Colonic mucosa (tissue), 4 donors: ENCODE measurements around the gene EXOC4. TPM values are rescaled to one million over a fixed set of nuclear protein-coding genes. Genes with fewer than 3 reads are reported as not detected.

Experiments
- DNase-seq: peaks from one replicate; pipeline ENCODE4 v3.0.0-alpha.2; 2020
- H3K27ac ChIP-seq: fragments of 200-600 bp; one replicate; pipeline ENCODE4 v1.8.0; 2021
- H3K27me3 ChIP-seq: fragments of 200-600 bp; one replicate; pipeline ENCODE4 v1.8.0; 2021
- H3K36me3 ChIP-seq: fragments of 200-600 bp; one replicate; pipeline ENCODE4 v1.8.0; 2021
- H3K4me1 ChIP-seq: fragments of 200-600 bp; one replicate; pipeline ENCODE4 v1.8.0; 2021; ENCODE audit warnings: mild to moderate bottlenecking
- H3K4me3 ChIP-seq: fragments of 200-600 bp; one replicate; pipeline ENCODE4 v1.8.0; 2021
- H3K9ac ChIP-seq, 2 donors: one replicate each; pipeline ENCODE4 v1.7.0; 2013; ENCODE audit warnings: control low read depth in 2 of 2, low read depth in 2 of 2, low read length in 2 of 2
- H3K9me3 ChIP-seq: fragments of 200-600 bp; one replicate; pipeline ENCODE4 v1.8.0; 2021
- CTCF ChIP-seq: fragments of 200-600 bp; IDR thresholded peaks from one replicate; pipeline ENCODE4 v1.8.0; 2022; ENCODE audit warnings: antibody characterized with exemption, mild to moderate bottlenecking
- intact Hi-C: fragments of 100-400 bp; cut with DNase I; formaldehyde crosslinking; loops from one replicate; pipeline ENCODE4 v1.14.1; 2022
- total RNA-seq, 2 donors: library from RNA; stranded (reverse); fragmentation: NEBNext Ultra II Directional in 1 of 2; extraction: Animal tissue kit (Norgen Biotek cat#: 25700) in 1 of 2; gene quantifications; one replicate each; pipeline ENCODE4 v1.2.1, GENCODE V29; 2021
- donor health status: healthy.
- donor health status: DM: no; HTN: no; CAD: no.
- donor health status: DM: no; HTN: no; CAD: no.

EXOC4 gene
- total RNA-seq, 2 donors from 2014 or later = 61.1 to 73.3 TPM

- TF ChIP-seq CTCF = no peak
- intact Hi-C loops = no loop called here
- no peak for DNase-seq
- Histone ChIP-seq H3K27me3 (no peaks in the 10 kb centered on the region), H3K9me3 (no peaks in the 10 kb centered on the region), H3K4me1 (no peaks in the 10 kb centered on the region), H3K4me3 (no peak overlapping the region), H3K27ac (no peak overlapping the region), H3K36me3 (no peaks in the 10 kb centered on the region), H3K9ac (no peak overlapping the region)
Measured at GRCh38 chr7:133445617-133446016, 192.7 kb downstream of the EXOC4 start.

- no peak for DNase-seq
- Histone ChIP-seq H3K27ac (no peak overlapping the region), H3K9me3 (no peaks in the 10 kb centered on the region), H3K4me1 (no peaks in the 10 kb centered on the region), H3K36me3 (no peaks in the 10 kb centered on the region), H3K4me3 (no peak overlapping the region), H3K9ac (no peak overlapping the region), H3K27me3 (no peaks in the 10 kb centered on the region)
- TF ChIP-seq CTCF = no peak
- intact Hi-C loops = no loop called here
Measured at GRCh38 chr7:133448012-133448411, 195.1 kb downstream of the EXOC4 start.

- no peaks in the 10 kb centered on the region for H3K36me3 ChIP-seq
- intact Hi-C loops = no loop called here
- H3K9me3 ChIP-seq = no peaks in the 10 kb centered on the region
- H3K27me3 ChIP-seq = no peaks in the 10 kb centered on the region
- no peak overlapping the region for H3K4me3 ChIP-seq
- no peak overlapping the region for H3K27ac ChIP-seq
- TF ChIP-seq CTCF = no peak
- H3K4me1 ChIP-seq = no peaks in the 10 kb centered on the region
- H3K9ac ChIP-seq = no peak overlapping the region
- DNase-seq = no peak
Measured at GRCh38 chr7:133452577-133452976, 199.7 kb downstream of the EXOC4 start.

GRCh38 chr7:133458688-133459087 is 205.8 kb downstream of the EXOC4 start:
- H3K4me3 ChIP-seq = no peak overlapping the region
- H3K9ac ChIP-seq = no peak overlapping the region
- H3K9me3 ChIP-seq = no peaks in the 10 kb centered on the region
- TF ChIP-seq CTCF = no peak
- H3K36me3 ChIP-seq = no peaks in the 10 kb centered on the region
- no peaks in the 10 kb centered on the region for H3K4me1 ChIP-seq
- H3K27ac ChIP-seq = no peak overlapping the region
- intact Hi-C loops = no loop called here
- no peak for DNase-seq
- H3K27me3 ChIP-seq = no peaks in the 10 kb centered on the region

GRCh38 chr7:133461421-133461820 is 208.5 kb downstream of the EXOC4 start:
- intact Hi-C loops = no loop called here
- H3K27ac ChIP-seq = no peak overlapping the region
- no peak overlapping the region for H3K4me3 ChIP-seq
- no peak for DNase-seq
- H3K9me3 ChIP-seq = no peaks in the 10 kb centered on the region
- no peak for TF ChIP-seq CTCF
- H3K9ac ChIP-seq = no peak overlapping the region
- no peaks in the 10 kb centered on the region for H3K27me3 ChIP-seq
- H3K36me3 ChIP-seq = no peaks in the 10 kb centered on the region
- no peaks in the 10 kb centered on the region for H3K4me1 ChIP-seq

- TF ChIP-seq CTCF = no peak
- Histone ChIP-seq H3K9me3 (no peaks in the 10 kb centered on the region), H3K4me3 (no peak overlapping the region), H3K27me3 (no peaks in the 10 kb centered on the region), H3K9ac (no peak overlapping the region), H3K36me3 (no peaks in the 10 kb centered on the region), H3K27ac (no peak overlapping the region), H3K4me1 (no peaks in the 10 kb centered on the region)
- intact Hi-C loops = no loop called here
- DNase-seq = no peak
Measured at GRCh38 chr7:133475655-133476054, 222.8 kb downstream of the EXOC4 start.
